H1 (cell line): ENCODE data around the gene ERCC6L. TPM values are rescaled to one million over a fixed set of nuclear protein-coding genes. Genes with fewer than 3 reads are reported as not detected.

ENCODE experiments used
- BRCA1 ChIP-seq: IDR thresholded peaks from 2 replicates; pipeline ENCODE4 v1.6.1; 2012; ENCODE audit warnings: low read depth, low read length, improper control_type of control experiment
- EP300 ChIP-seq, 2 experiments: IDR thresholded peaks; 1 replicate in 1 of 2; 2 replicates in 1 of 2; pipeline ENCODE4 v1.6.1; 2011 to 2012; ENCODE audit warnings: low read depth in 2 of 2, low read length in 2 of 2, mild to moderate bottlenecking in 2 of 2, borderline replicate concordance in 1 of 2, inconsistent platforms in 1 of 2, moderate library complexity in 1 of 2
- HDAC2 ChIP-seq, 2 experiments: fragments of 300-600 bp in 1 of 2; sonication (generic) in 1 of 2; IDR thresholded peaks; 2 replicates each; pipeline ENCODE4 v1.6.1; 2011 to 2012; ENCODE audit warnings: low read depth in 2 of 2, low read length in 2 of 2, mild to moderate bottlenecking in 2 of 2, moderate library complexity in 2 of 2, borderline replicate concordance in 1 of 2, inconsistent platforms in 1 of 2
- KDM4A ChIP-seq: IDR thresholded peaks from one replicate; pipeline ENCODE4 v1.7.1; 2012; ENCODE audit warnings: low read depth, mild to moderate bottlenecking, moderate library complexity, low read length, inconsistent platforms; ENCODE audit not compliant: severe bottlenecking
- KDM5A ChIP-seq: fragments of 200-600 bp; IDR thresholded peaks from 2 replicates; pipeline ENCODE4 v1.7.1; 2012; ENCODE audit warnings: mild to moderate bottlenecking, low read length, inconsistent platforms, mixed read lengths
- POLR2AphosphoS5 ChIP-seq: IDR thresholded peaks from 2 replicates; pipeline ENCODE4 v1.6.1; 2011; ENCODE audit warnings: low read depth, low read length
- SIN3A ChIP-seq, 2 experiments: IDR thresholded peaks in 1 of 2; conservative IDR thresholded peaks in 1 of 2; 2 replicates each; pipeline ENCODE4 v1.6.1; 2011 to 2012; ENCODE audit warnings: low read length in 2 of 2, improper control_type of control experiment in 1 of 2, low read depth in 1 of 2, mild to moderate bottlenecking in 1 of 2
- SP4 ChIP-seq: IDR thresholded peaks from 2 replicates; pipeline ENCODE4 v1.6.1; 2012; ENCODE audit warnings: low read length, inconsistent platforms
- TCF12 ChIP-seq: IDR thresholded peaks from 2 replicates; pipeline ENCODE4 v1.6.1; 2011; ENCODE audit warnings: low read depth, mild to moderate bottlenecking, low read length
- polyA plus RNA-seq, 7 experiments: library from polyadenylated mRNA; depleted of rRNA in 3 of 7; stranded (reverse) in 5 of 7; unstranded in 2 of 7; fragments of >200 nt in 5 of 7; fragments of 200-250 nt in 2 of 7; gene quantifications; 1 replicate in 5 of 7; 2 replicates in 1 of 7; 4 replicates in 1 of 7; pipeline versions ENCODE4 v1.2.1 to v1.2.3, GENCODE V29; 2011 to 2013; ENCODE audit warnings: missing spikeins in 2 of 7, mixed read lengths in 2 of 7
- total RNA-seq: library from RNA; stranded (reverse); fragmentation: NEBNext Ultra II Directional; extraction: Animal tissue kit (Norgen Biotek cat#: 25700); gene quantifications from 2 replicates; pipeline ENCODE4 v1.2.1, GENCODE V29; 2021
- TF ChIP-seq, protein P1 (sequence below): IDR thresholded peaks from 2 replicates; pipeline ENCODE4 v1.6.1; 2012; ENCODE audit warnings: low read length, inconsistent platforms

The ERCC6L gene
- total and polyA plus RNA-seq, 2 of the 8 experiments (the other 6 are each of a cell fraction or from before 2014, with no cell fraction given) = 4.0 to 23.9 TPM

DNA sequence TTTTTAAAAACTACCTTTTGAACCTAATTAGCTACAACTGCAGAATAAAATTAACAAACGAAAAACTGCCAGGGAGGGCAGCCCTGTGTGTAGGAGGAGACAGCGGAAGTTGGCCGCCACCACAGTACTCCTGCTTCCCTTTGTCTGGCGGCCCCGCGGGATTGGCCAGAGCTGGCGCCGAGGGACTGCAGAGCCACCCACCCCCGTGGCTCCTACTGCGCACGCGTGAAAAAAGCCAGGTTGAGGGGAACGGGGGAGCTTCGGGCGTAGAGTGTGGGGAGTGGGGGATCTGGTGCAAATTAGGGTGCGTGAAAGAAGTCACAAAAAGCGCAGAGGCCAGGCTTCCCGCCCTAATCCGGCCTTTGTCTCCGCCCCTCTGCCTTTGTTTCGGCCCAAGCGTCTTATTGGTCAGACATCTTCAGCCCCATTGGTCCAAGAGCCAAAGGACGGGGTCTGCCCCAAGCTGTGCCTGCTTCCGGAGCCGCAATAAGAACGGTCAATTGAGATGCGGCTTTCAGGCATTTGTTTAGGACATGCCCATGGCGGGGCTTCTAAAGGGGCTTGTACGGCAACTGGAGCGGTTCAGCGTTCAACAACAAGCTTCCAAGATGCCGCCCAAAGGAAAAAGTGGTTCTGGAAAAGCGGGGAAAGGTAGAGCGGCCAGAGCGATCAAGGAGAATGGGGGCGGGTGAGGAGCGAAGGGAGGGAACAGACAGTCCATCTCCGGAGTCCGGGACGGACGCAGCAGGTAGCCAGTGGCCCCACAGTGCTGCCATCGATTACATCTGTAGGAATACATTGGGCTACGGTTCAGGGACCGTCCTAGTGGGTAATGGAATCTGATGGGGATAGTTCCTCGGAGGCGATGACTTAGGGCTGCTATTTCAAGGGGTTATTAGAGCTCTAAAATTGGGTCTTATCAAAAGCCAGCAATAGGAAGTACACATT, 57.4 kb downstream of the ERCC6L start, which contains the start of gene PIN4 (continued):
- TF ChIP-seq KDM5A (0 out of 2 replicates have a peak, but pooled peaks have one; percentile 49), KDM4A (peak; percentile 34), EP300 (IDR thresholded peaks at IDR 0.05; ENCODE audit: borderline replicate concordance in 1 of 2, low read depth in 2 of 2, low read length in 2 of 2) (no peak), HDAC2 (IDR thresholded peaks at IDR 0.05; ENCODE audit: borderline replicate concordance in 1 of 2, low read depth in 2 of 2, low read length in 2 of 2) (peak in 1 of 2 experiments; percentile 46; a peak in 1 of 4 replicates), TCF12 (no peak), SIN3A (conservative IDR thresholded peaks at IDR 0.05 in 1 of 2, IDR thresholded peaks at IDR 0.05 in 1 of 2; ENCODE audit: low read depth in 1 of 2, low read length in 2 of 2) (0 out of 4 replicates have a peak, but pooled peaks of 1 of the 2 experiments have one; percentile 12), BRCA1 (no peak), SP4 (peak; percentile 98), POLR2AphosphoS5 (peak; percentile 82)
- TF ChIP-seq, protein P1, sequence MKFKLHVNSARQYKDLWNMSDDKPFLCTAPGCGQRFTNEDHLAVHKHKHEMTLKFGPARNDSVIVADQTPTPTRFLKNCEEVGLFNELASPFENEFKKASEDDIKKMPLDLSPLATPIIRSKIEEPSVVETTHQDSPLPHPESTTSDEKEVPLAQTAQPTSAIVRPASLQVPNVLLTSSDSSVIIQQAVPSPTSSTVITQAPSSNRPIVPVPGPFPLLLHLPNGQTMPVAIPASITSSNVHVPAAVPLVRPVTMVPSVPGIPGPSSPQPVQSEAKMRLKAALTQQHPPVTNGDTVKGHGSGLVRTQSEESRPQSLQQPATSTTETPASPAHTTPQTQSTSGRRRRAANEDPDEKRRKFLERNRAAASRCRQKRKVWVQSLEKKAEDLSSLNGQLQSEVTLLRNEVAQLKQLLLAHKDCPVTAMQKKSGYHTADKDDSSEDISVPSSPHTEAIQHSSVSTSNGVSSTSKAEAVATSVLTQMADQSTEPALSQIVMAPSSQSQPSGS = no peak
- TF ChIP-seq, all 59 proteins: peak for 15
